NCI-H526 treated with DMSO at 0.1 percent for 48 hours (cell line): Measurements from ENCODE around the gene POP5.
A peak's percentile ranks its signal among the peaks of the same experiment; 100 is the strongest.
"Not testable (repeated sequence)": the region's sequence is repeated elsewhere in the genome, so short reads cannot be mapped to it uniquely, and the experiment has no call there.

Source experiments
- DNase-seq: peaks from one replicate; lab custom pipeline; 2025; lab: John Stamatoyannopoulos, UW

The POP5 gene, protein sequence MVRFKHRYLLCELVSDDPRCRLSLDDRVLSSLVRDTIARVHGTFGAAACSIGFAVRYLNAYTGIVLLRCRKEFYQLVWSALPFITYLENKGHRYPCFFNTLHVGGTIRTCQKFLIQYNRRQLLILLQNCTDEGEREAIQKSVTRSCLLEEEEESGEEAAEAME

DNA sequence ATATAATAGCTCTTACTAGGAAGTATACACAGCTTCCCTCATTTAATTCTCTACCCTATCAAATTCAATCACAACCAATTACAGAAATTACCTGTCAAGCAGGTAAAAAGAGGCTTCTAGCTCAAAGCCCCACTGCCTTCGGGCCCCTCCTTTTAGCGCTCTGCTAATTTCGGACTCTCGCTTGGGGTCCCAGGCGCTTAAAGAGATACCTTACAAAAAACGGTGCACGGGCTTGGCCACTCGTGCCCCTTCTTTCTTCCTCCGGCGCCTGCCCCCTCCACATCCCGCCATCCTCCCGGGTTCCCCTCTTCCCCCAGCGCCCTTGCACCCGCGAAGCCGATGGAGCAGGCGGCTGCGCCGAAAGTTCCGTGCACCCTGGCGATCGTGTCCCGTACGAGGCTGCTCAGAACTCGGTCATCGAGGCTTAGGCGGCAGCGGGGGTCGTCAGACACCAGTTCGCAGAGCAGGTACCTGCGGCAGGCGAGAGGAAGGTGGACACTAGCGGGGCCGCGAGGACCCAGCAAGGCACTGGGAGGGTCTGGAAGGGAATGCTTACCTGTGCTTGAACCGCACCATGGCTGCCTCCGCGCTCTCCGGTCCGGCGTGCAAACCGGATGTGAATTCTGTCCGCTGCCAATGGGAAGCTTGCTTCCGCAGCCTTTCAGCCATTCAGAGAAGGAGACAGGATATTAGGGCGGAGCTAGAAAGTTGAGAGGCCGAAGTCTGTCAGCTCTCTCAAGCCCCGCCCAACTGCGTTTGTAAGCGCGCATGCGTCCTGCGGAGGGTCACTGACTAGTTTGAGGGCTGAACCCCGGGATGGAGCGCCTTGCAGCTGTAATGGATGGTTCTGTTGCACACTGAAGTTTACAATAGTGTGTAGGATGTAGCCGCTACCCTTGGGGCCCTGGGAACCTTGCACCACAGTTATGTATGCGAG lies at the start of gene POP5:
POP5 (minus strand) TSS at position 616 of the 937 bp plus-strand sequence; CDS start at position 576, 40 bp downstream.
- peak; percentile 96 for DNase-seq

DNA sequence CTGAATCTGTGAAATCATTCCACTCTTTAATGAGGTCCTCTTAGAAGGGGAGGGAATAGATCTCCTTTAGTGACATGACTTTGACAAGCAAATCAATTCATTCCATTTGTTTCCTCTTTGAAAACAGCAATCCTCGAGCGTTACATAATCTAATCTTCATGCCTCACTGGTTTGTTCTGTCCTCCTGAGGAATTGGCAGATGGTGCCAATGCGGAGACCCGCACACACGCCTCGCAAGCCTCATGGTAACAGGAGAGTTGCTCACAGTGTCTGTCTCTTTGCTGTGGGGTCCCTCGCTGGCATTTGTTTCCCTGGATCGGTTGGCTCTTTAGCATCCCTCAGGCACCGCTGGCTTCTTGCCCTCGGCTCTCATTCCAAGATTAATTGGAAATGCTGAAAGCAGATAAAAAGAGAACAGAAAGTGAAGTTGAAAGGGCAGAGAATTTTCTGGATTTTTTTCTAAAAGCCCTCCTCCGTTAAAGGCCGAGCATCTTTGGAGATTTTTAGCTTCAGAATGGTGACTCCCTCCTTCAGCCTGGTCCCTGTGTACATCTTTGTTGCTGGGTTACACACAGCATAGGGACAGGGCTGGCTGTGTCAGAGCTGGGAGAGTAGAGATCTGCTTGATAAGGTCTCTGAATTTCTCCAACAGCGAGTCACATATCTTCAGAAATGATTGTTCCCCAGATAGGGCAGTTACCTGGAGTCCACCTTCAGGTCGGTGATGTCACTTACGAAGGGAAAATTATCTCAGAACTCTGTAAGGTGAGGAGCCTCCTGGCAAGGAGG lies 49.1 kb upstream of the POP5 start:
- DNase-seq = no peak

DNA sequence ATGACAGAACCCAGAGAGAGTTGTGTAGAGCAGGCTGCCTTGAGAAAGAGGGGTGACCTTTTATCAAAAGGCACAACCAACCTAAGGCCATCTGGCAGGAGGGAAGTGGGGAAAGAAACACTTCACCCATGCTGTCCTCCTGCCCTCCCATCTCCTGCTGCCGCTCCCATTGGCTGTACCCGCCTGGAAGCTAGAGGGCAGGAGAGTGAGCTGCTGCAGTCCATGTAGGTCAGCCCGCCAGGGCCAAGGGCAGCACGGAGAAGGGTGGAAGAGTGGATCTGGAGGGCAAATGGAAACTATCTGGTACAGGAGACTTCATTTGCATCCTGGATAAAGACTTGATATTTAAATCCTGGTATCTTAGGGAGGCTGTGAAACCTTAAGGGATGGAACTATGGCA lies 47.7 kb upstream of the POP5 start:
- no peak for DNase-seq

DNA sequence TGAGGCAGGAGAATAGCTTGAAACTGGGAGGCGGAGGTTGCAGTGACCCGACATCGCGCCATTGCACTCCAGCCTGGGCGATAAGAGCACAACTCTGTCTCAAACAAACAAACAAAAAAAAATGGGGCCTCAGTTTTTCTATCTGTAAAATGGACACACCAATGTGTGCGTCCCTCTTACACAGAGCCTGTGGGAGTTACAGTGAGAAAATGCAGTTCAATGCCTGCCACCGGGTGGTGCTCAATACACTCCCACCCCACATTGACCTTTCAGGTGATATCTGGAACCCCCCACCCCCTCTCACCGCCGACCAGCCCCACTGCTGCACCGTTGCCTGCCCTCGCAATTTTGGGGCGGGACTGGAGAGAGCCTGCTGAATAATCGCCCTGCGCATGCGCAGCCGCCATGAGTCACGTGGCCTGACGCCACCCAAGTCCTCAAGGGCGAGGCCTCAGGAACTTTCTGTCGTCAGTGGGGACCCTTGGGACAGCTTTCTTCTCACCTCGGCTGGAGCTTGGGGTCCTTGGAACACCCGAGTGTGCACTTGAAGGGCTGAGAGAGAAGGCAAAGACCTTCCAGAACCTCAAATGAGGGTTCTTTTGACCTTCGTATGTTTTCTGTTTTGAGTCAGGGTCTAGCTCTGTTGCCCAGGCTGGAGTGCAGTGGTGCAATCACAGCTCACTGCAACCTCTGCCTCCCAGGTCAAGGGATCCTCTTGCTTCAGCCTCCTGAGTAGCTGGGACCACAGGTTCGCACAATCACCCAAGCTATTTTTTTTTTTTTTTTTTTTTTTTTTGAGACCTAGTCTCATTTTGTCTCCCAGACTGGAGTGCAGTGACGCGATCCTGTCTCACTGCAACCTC lies 44.6 kb upstream of the POP5 start:
- no peak for DNase-seq

DNA sequence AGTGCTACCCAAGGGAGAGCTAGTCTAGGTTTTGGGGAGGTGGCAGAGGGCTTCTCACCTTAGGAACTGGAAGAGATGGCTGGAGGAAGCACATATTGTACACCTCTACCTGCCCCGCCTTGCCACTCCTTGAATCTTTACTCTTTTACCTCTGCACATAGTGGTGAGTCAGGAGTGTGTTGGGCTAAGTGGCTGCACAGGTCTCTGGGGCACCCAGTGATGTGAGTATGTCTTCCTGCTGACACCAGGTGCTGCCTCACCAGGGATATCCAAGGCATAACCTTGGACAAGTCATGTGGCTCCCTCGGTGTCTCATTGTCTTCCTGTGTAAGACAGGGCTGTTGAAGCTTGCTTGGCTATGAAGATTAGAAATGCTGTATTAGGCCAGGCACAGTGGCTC lies 39.4 kb upstream of the POP5 start:
- DNase-seq = no peak

DNA sequence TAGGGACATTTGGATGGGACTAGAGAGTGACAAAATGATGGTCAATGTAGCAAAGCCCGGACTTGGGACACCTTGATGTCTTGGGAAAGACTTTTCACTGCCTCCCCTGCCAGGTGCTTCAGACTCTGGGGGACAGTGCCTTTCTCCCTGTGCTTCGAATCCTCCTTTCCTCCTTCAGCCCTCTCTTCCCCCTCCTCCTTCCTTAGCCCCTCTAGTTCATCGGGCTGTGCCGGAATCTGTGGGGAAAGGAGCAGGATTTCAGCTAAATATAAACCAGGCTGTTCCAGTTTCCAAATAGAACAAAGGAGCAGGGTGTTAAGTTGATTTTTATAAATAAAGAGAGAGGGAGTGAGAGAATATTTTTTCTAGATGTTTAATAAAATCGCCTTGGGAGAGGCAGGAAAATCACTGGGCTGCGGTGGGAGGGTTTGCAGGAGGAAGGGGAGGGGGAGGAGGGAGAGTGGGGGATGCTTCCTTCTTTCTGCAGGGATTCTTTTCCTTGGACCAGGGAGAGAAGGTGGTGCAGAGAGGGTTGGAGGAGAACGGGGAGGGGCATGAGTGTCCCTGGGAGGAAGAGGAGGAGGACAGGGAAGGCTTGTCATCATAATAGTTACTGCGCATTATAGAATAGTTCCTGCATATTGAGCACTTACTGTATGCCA lies 37.9 kb upstream of the POP5 start:
- no peak for DNase-seq

DNA sequence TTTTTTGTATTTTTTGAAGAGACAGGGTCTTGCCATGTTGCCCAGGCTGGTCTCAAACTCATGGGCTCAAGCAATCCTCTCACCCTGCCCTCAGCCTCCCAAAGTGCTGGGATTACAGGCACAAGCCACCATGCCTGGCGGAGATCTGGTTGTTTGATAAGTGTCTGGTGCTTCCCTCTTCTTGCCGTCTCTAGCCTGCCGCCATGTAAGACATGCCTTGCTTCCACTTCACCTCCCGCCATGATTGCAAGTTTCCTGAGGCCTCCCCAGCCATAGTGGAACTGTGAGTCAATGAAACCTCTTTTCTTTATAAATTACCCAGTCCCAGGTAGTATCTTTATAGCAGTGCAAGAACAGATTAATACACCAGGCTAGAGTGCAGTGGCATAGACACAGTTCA lies 36.6 kb upstream of the POP5 start:
- DNase-seq = not testable (repeated sequence)

DNA sequence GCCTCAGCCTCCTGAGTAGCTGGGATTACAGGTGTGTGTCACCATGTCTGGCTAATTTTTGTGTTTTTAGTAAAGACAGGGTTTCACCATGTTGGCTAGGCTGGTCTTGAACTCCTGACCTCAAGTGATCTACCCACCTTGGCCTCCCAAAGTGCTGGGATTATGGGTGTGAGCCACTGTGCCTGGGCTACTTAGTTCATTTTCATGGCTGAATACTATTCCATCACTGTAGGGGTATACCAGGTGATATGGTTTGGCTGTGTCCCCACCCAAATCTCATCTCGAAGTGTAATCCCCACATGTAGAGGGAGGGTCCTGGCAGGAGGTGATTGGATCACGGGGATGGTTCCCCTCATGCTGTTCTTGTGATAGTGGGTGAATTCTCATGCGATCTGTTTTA lies 36.0 kb upstream of the POP5 start:
- DNase-seq = not testable (repeated sequence)

DNA sequence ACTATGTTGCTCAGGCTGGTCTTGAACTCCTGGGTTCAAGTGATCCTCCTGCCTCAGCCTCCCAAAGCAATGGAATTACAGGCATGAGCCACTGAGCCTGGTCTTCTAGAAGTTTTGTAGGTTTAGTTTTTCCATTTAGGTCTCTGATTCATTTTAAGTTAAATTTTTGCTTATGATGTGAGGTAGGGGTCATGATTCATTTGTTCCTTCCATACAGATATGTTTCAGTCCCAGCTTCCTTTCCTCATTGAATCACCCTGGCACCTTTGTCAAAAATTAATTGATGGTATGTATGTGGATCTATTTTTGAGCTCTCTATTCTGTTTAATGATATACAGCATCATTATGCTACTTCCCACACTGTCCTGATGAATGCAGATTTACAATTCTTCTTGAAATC lies 33.6 kb upstream of the POP5 start:
- DNase-seq = no peak

DNA sequence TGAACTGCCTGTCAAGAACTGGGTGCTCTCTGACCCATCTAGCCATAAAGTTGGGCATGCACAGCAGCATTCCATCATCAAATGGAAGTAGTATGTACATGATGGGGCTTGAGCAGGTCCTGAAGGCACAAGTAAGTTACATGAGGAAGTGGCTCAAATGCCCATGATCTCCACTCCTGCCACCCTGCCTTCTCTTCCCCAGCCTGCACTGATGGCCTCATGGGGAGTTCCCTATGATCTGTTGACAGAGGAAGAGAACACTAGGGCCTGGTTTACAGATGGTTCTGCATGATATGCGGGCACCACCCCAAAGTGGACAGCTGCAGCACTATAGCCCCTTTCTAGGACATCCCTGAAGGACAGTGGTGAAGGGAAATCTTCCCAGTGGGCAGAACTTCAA lies 30.3 kb upstream of the POP5 start:
- not testable (repeated sequence) for DNase-seq

DNA sequence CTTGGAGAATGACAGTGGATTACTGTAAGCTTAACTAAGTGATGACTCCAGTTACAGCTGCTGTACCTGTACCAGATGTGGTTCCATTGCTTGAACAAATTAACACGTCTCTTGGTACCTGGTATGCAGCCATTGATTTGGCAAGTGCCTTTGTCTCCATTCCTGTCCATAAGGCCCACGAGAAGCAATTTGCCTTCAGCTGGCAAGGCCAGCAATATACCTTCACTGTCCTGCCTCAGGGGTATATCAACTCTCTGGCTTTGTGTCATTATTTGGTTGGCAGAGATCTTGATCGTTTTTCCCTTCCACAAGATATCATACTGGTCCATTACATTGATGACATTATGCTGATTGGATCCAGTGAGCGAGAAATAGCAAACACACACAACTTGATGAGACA lies 29.4 kb upstream of the POP5 start:
- no peak for DNase-seq

DNA sequence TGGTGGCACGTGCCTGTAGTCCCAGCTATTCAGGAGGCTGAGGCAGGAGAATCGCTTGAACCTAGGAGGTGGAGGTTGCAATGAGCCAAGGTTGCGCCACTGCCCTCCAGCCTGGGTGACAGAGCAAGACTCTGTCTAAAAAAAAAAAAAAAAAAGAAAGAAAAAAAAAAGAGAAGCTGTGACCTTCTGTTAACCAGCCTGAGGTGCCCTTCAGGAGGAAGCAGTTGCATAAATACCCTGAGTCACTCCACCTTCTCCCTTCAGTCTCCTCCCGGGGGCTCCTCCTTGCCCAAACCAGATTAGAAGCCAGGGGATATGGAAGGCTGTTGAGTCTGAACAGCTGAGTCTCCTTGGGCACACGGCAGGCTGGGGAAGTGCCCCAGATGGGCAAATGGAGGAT lies 21.2 kb upstream of the POP5 start:
- DNase-seq = not testable (repeated sequence)

DNA sequence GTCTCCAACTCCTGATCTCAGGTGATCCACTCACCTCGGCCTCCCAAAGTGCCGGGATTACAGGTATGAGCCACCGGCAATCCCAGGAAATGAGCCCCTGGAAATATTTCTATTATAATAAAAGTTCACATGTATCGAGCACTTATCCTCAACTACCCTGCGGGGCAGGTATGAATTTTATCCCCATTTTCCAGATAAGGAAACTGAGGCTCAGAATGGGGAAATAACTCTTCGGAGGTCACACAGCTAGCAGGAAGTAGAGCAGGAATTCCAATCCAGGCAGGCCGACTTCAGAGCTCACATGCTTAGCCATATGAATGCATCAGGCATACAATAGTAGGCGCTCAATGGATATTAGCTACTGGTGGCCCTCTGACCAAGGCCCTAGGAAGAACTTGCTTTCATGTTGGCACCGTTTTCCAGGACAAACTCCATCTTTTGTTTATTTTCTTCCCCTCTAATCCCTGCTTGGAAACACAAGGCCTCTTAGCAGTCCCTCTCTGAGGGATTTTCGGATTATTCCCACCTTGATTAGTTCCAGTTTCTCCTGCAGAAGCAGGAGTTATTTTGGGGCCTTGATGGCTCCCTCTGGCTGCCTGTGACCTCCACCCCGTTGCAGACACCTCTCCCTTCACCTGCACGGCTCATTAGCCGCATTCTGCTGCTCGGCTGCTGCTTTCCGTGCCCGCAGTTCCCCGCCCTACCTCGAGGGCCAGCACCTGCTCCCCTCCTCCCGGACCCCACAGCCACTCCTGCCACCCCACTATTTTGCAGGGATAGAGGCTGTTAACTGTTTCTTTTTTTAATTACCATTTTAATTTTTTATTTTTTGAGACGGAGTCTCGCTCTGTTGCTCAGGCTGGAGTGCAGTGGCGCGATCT lies 18.7 kb upstream of the POP5 start:
- DNase-seq = no peak

DNA sequence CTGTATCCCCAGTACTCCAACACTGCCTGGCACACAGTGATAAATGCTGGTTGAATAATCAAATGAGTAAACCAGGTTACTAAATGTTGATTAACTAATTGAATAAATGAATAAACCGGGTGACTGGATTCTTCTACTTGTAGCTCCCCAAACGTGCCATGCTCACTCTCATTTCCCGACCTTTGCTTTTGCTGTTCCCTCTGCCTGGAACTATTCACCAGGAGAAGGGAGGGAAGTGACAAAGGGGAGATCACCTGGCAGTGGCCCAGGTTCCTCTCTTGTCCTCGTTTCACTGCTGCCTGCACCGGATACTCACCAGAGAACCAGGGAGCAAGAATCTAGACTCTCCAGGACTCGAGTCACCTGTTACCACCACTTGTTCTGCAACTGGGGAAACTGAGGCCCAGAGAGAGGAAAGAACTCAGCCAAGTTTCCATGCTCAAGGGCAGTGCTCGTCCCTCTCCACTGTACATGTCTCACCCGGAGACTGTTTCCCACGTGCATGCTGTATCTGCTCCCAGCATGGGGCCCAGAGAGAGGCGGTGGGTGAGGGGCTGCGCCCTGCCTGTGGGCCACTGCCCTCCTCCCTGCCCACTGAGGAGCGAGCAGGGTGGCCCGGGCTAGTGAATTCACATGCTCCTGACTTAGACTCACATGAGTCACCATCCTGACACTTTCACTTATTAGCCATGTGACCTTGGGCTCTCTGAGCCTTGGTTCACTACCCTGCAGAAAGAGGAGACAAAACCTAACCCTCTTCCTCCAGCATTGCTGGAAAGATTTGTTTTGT lies 17.7 kb upstream of the POP5 start:
- DNase-seq = no peak

DNA sequence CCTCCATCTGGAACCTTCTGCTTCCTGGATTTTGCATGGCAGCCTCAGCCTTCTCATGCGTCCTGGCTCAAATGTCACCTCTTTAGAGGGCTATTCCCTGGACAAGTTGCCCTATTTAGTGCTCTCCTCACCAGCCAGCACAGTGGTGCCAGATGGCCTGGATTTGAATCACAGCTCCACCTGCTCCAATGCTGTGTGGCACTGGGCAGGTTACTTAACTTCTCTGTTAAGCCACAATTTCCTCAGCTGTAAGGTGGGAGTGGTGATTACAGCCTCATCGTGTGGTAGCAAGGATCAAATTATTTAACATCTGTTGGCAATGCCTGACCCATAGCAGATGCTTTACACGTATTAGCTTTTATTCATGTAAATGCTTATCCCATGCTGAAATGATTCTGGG lies 16.7 kb upstream of the POP5 start:
- no peak for DNase-seq

DNA sequence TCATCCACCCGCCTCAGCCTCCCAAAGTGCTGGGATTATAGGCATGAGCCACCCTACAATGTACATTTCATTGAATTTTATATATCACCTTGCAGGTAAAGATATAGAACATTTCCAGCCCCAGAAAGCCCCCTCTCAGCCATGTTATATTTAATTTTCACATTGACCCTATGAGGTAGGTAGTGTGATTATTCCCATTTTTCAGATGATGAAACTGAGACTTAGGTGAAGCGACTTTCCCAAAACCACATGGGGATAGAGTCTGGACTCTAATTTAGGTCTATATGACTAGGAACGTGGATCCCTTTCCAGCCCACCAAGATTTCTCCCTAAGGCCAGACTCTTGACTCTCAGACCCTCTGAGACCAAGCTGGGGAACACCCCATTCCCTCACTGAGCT lies 15.7 kb upstream of the POP5 start:
- DNase-seq = no peak

DNA sequence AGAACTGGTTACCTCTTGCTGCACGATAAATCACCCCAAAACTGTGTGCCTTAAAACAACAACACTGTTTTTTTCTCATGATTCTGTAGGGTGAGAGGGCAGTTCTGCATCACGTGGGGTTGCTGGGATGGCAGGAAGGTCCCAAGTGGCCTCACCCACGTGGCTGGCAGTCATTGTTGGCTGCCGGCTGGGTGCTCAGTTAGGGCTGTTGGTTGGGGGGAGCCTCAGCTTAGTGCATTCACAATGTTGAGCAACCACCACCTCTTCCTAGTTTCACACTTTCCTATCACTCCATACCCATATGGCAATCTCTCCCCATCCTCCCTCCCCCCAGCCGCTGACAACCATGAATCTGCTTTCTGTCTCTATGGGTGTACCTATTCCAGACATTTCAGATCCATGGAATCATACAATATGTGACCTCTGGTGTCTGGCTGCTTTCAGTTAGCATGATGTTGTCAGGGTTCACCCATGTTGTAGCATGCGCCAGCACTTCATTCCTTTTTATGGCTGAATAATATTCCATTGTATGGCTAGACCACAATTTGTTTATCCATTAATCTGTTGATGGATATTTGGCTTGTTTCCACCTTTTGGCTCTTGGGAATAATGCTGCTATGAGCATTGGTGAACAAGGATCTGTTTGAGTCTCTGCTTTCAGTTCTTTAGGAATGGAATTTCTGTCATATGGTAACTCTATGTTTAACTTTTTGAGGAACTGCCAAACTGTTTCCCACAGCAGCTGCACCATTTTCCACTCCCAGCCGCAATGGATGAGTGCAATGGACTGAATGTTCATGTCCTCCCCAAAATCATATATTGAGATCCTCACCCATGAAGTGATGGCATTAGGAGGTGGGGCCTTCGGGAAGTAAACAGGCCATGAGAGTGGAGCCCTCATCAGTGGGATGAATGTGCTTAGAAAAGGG lies 11.2 kb upstream of the POP5 start:
- no peak for DNase-seq

DNA sequence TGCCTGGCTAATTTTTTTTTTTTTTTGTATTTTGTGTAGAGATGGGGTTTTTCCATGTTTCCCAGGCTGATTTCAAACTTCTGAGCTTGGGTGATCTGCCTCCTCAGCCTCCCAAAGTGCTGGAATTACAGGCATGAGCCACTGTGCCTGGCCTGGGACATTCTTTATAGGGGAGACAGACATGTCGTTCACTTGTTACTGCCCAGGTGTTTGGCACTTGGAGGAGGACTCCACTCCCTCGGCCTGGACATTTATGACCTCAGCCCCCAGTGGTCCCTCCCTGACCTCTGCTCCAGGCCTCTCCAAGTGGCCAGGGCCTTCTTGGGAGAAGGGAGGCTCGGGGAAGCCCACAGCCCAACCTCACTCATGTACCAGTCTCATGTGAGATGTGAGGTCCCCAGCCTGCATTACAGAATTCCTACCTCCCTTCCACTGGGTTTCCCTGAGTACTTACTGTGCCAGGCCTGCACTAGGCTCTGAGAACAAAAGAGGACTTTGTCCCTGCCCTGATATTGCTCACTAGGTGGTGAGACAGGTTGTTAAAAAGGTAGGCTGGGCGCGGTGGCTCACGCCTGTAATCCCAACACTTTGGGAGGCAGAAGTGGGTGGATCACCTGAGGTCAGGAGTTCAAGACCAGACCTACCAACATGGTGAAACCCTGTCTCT lies 9.7 kb upstream of the POP5 start:
- no peak for DNase-seq
